Endodermal cell (in vitro differentiated cells): ENCODE results near the gene ENGASE. TPM values are rescaled to one million over a fixed set of nuclear protein-coding genes. Genes with fewer than 3 reads are reported as not detected.

Source experiments
- DNase-seq: peaks from one replicate; pipeline ENCODE4 v3.0.0-alpha.2; 2017
- H3K27ac ChIP-seq: 2 replicates; pipeline ENCODE4 v1.5.1; 2013; ENCODE audit warnings: mild to moderate bottlenecking, low read depth, low read length, moderate library complexity
- H3K27me3 ChIP-seq: 2 replicates; pipeline ENCODE4 v1.6.1; 2013; ENCODE audit warnings: mild to moderate bottlenecking, low read length, moderate library complexity; ENCODE audit not compliant: insufficient read depth, control insufficient read depth, poor library complexity, severe bottlenecking
- H3K36me3 ChIP-seq: 2 replicates; pipeline ENCODE4 v1.7.0; 2013; ENCODE audit warnings: mild to moderate bottlenecking, low read length, moderate library complexity; ENCODE audit not compliant: control insufficient read depth, insufficient read depth
- H3K4me1 ChIP-seq: one replicate; pipeline ENCODE4 v1.7.0; 2013; ENCODE audit warnings: low read length; ENCODE audit not compliant: control insufficient read depth, insufficient read depth
- H3K4me3 ChIP-seq: 2 replicates; pipeline ENCODE4 v1.5.1; 2013; ENCODE audit warnings: mild to moderate bottlenecking, low read length, moderate library complexity
- H3K9ac ChIP-seq: 2 replicates; pipeline ENCODE4 v1.6.1; 2013; ENCODE audit warnings: mild to moderate bottlenecking, low read length, moderate library complexity; ENCODE audit not compliant: poor library complexity, severe bottlenecking; ENCODE audit errors: extremely low read depth
- H3K9me3 ChIP-seq: 2 replicates; pipeline ENCODE4 v1.6.1; 2013; ENCODE audit warnings: mild to moderate bottlenecking, low read length, moderate library complexity; ENCODE audit not compliant: control insufficient read depth
- H3K27ac Mint-ChIP-seq: 2 replicates; pipeline ENCODE4 v1.8.0; 2020; ENCODE audit warnings: mixed read lengths
- H3K27me3 Mint-ChIP-seq: 2 replicates; pipeline ENCODE4 v1.8.0; 2021; ENCODE audit warnings: mild to moderate bottlenecking, mixed read lengths; ENCODE audit not compliant: insufficient read depth
- H3K36me3 Mint-ChIP-seq: 2 replicates; pipeline ENCODE4 v1.8.0; 2020; ENCODE audit warnings: low read depth, mixed read lengths
- H3K4me1 Mint-ChIP-seq: 2 replicates; pipeline ENCODE4 v1.8.0; 2020; ENCODE audit warnings: mixed read lengths
- H3K4me3 Mint-ChIP-seq: 2 replicates; pipeline ENCODE4 v1.8.0; 2020; ENCODE audit warnings: mild to moderate bottlenecking, moderate library complexity, mixed read lengths
- H3K9me3 Mint-ChIP-seq: 2 replicates; pipeline ENCODE4 v1.8.0; 2020; ENCODE audit warnings: mild to moderate bottlenecking, mixed read lengths
- CTCF ChIP-seq: fragments of 200-600 bp; sonication (generic); conservative IDR thresholded peaks from 2 replicates; pipeline ENCODE4 v1.5.0; 2021; ENCODE audit warnings: antibody characterized with exemption, mild to moderate bottlenecking
- WGBS, 2 experiments: methylation state at CpG; one replicate each; pipeline versions ENCODE4 v1.1.5 to v1.1.7; 2013; ENCODE audit warnings: missing lambda C conversion rate in 2 of 2, mixed read lengths in 1 of 2; ENCODE audit not compliant: insufficient coverage in 1 of 2, insufficient read length in 1 of 2; 5-methylcytosine and 5-hydroxymethylcytosine counted together
- total RNA-seq, 2 donors: library from RNA; stranded (reverse); fragmentation: NEBNext Ultra II Directional in 1 of 2; extraction: Animal tissue kit (Norgen Biotek cat#: 25700) in 1 of 2; gene quantifications; 2 replicates in 1 of 2; 3 replicates in 1 of 2; pipeline ENCODE4 v1.2.1, GENCODE V29; 2021

ENGASE gene
- total RNA-seq, 2 donors from 2014 or later = 40.8 to 42.0 TPM

- H3K9ac ChIP-seq = no peak overlapping the region
- Mint-ChIP-seq H3K36me3 (no peaks in the 10 kb centered on the region), H3K4me1 (no peaks in the 10 kb centered on the region), H3K9me3 (no peaks in the 10 kb centered on the region), H3K4me3 (no peak overlapping the region), H3K27me3 (peaks cover 40% of the 10 kb centered on the region), H3K27ac (no peak overlapping the region)
- no peak overlapping the region for H3K27ac ChIP-seq
- TF ChIP-seq CTCF = no peak
- no peaks in the 10 kb centered on the region for H3K9me3 ChIP-seq
- H3K4me3 ChIP-seq = no peak overlapping the region
- peak; percentile 44 for DNase-seq
- H3K36me3 ChIP-seq = no peaks in the 10 kb centered on the region
- WGBS, 2 experiments = 90 to 92% methylated on average over 21 to 26 of the region's 26 CpGs
- no peaks in the 10 kb centered on the region for H3K4me1 ChIP-seq
- H3K27me3 ChIP-seq = no peaks in the 10 kb centered on the region
Observed at GRCh38 chr17:79031996-79032875, 42.4 kb upstream of the ENGASE start.

GRCh38 chr17:79033046-79033616 is 41.5 kb upstream of the ENGASE start:
- H3K9me3 Mint-ChIP-seq = no peaks in the 10 kb centered on the region
- H3K27me3 Mint-ChIP-seq = peaks cover 39% of the 10 kb centered on the region
- 94 to 96% methylated on average over 8 to 9 of the region's 9 CpGs for WGBS, 2 experiments

More at GRCh38 chr17:79033046-79033616, 41.5 kb upstream of the ENGASE start:
- Mint-ChIP-seq H3K36me3 (no peaks in the 10 kb centered on the region), H3K27ac (no peak overlapping the region), H3K4me3 (no peak overlapping the region), H3K4me1 (no peaks in the 10 kb centered on the region)
- no peak for TF ChIP-seq CTCF
- Histone ChIP-seq H3K9me3 (no peaks in the 10 kb centered on the region), H3K4me1 (no peaks in the 10 kb centered on the region), H3K27ac (no peak overlapping the region), H3K36me3 (no peaks in the 10 kb centered on the region), H3K4me3 (no peak overlapping the region), H3K9ac (no peak overlapping the region), H3K27me3 (no peaks in the 10 kb centered on the region)
- DNase-seq = peak; percentile 35
